ENCODE measurements around the gene KRT85. TPM values are rescaled to one million over a fixed set of nuclear protein-coding genes. Genes with fewer than 3 reads are reported as not detected.

Gene KRT85
- total RNA-seq, 1 donor from 2014 or later = not detected

DNA sequence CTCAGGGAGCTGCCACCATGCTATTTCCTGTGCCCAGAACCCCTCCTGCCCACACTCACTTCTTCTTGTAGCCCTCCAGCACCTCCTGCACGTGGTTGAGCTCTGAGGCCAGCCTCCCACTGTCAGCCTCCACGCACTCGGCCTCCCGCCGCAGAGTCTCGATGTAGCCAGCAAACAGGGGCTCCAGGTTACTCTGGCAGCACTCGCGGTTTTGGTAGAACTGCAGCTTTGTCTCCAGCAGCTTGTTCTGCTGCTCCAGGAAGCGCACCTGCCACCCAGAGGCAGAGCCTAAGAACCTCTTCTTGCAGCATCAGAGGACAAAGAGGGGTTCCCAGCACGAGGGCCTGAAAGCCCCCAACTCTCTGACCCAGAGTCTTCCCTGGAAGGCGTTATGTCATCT lies 48.2 kb downstream of the KRT85 start:
- Mint-ChIP-seq H3K4me1 (ENCODE audit: unreplicated experiment) (no peaks in the 10 kb centered on the region), H3K9me3 (ENCODE audit: unreplicated experiment) (no peaks in the 10 kb centered on the region), H3K27me3 (ENCODE audit: unreplicated experiment) (peaks cover 48% of the 10 kb centered on the region), H3K27ac (ENCODE audit: unreplicated experiment) (no peak overlapping the region), H3K4me3 (ENCODE audit: unreplicated experiment) (no peak overlapping the region), H3K36me3 (ENCODE audit: unreplicated experiment) (no peaks in the 10 kb centered on the region)
- TF ChIP-seq, protein P1, sequence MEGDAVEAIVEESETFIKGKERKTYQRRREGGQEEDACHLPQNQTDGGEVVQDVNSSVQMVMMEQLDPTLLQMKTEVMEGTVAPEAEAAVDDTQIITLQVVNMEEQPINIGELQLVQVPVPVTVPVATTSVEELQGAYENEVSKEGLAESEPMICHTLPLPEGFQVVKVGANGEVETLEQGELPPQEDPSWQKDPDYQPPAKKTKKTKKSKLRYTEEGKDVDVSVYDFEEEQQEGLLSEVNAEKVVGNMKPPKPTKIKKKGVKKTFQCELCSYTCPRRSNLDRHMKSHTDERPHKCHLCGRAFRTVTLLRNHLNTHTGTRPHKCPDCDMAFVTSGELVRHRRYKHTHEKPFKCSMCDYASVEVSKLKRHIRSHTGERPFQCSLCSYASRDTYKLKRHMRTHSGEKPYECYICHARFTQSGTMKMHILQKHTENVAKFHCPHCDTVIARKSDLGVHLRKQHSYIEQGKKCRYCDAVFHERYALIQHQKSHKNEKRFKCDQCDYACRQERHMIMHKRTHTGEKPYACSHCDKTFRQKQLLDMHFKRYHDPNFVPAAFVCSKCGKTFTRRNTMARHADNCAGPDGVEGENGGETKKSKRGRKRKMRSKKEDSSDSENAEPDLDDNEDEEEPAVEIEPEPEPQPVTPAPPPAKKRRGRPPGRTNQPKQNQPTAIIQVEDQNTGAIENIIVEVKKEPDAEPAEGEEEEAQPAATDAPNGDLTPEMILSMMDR (IDR thresholded peaks at IDR 0.05) = peak; percentile 26
- DNase-seq (ENCODE audit: extremely low spot score, unreplicated experiment) = no peak

GRCh38 chr12:52318241-52318990 lies 48.9 kb downstream of the KRT85 start:
- TF ChIP-seq, protein P1 (IDR thresholded peaks at IDR 0.05) = no peak
- no peaks in the 10 kb centered on the region for H3K9me3 Mint-ChIP-seq (ENCODE audit: unreplicated experiment)
- H3K27ac Mint-ChIP-seq (ENCODE audit: unreplicated experiment) = no peak overlapping the region
- peaks cover 50% of the 10 kb centered on the region for H3K27me3 Mint-ChIP-seq (ENCODE audit: unreplicated experiment)
- H3K4me3 Mint-ChIP-seq (ENCODE audit: unreplicated experiment) = no peak overlapping the region
- H3K36me3 Mint-ChIP-seq (ENCODE audit: unreplicated experiment) = no peaks in the 10 kb centered on the region
- no peak for DNase-seq (ENCODE audit: extremely low spot score, unreplicated experiment)
- no peaks in the 10 kb centered on the region for H3K4me1 Mint-ChIP-seq (ENCODE audit: unreplicated experiment)

DNA sequence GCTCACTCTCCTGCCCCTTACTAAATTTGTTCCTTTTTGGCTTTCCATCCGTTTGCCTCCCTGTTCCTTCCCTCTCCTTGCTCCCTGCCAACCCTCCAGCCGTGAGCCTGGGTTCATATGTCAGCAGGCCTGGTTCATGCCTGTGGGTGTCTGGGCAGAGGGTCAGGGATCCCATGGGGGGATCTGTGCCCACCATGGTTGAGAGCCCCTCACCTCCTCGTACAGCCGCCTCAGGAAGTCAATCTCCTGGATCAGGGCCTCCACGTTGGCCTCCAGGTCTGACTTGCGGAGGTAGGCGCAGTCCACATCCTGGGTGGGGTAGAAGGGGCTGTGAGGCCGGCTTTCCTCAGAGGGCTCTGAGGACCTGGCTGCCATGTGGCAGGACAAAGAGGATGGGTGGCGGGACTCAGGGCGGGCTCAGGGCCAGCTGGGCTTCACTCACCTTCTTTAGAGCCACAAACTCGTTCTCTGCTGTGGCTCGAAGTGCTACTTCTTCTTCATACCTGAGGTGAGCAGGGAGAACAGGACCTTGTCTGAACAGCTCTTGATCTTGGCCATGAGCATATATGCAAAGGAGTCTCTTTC lies 49.7 kb downstream of the KRT85 start:
- no peak overlapping the region for H3K4me3 Mint-ChIP-seq (ENCODE audit: unreplicated experiment)
- H3K4me1 Mint-ChIP-seq (ENCODE audit: unreplicated experiment) = no peaks in the 10 kb centered on the region
- DNase-seq (ENCODE audit: extremely low spot score, unreplicated experiment) = no peak
- TF ChIP-seq, protein P1 (IDR thresholded peaks at IDR 0.05) = no peak
- H3K27me3 Mint-ChIP-seq (ENCODE audit: unreplicated experiment) = peaks cover 46% of the 10 kb centered on the region
- H3K9me3 Mint-ChIP-seq (ENCODE audit: unreplicated experiment) = no peaks in the 10 kb centered on the region
- H3K27ac Mint-ChIP-seq (ENCODE audit: unreplicated experiment) = no peak overlapping the region
- no peaks in the 10 kb centered on the region for H3K36me3 Mint-ChIP-seq (ENCODE audit: unreplicated experiment)

DNA sequence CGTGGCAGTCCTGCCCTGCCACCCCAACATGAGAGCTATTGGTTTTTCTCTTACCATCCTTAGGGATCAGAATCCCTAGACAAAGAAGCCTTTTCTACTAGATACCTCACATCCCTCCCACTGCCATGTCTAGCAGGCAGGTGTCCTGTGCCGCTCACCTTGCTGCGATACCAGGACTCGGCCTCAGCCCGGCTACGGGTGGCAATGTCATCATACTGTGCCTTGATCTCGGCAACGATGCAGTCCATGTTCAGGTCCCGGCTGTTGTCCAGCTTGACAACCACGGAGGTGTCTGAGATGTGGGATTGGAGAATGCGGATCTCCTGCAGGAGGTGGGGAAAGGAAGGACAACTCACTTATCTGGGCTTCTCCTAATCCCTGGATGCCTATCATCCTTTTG lies 50.6 kb downstream of the KRT85 start:
- TF ChIP-seq, protein P1 (IDR thresholded peaks at IDR 0.05) = no peak
- peaks cover 45% of the 10 kb centered on the region for H3K27me3 Mint-ChIP-seq (ENCODE audit: unreplicated experiment)
- no peak overlapping the region for H3K4me3 Mint-ChIP-seq (ENCODE audit: unreplicated experiment)
- no peak overlapping the region for H3K27ac Mint-ChIP-seq (ENCODE audit: unreplicated experiment)
- no peaks in the 10 kb centered on the region for H3K4me1 Mint-ChIP-seq (ENCODE audit: unreplicated experiment)
- DNase-seq (ENCODE audit: extremely low spot score, unreplicated experiment) = peak; percentile 69
- no peaks in the 10 kb centered on the region for H3K36me3 Mint-ChIP-seq (ENCODE audit: unreplicated experiment)
- no peaks in the 10 kb centered on the region for H3K9me3 Mint-ChIP-seq (ENCODE audit: unreplicated experiment)

DNA sequence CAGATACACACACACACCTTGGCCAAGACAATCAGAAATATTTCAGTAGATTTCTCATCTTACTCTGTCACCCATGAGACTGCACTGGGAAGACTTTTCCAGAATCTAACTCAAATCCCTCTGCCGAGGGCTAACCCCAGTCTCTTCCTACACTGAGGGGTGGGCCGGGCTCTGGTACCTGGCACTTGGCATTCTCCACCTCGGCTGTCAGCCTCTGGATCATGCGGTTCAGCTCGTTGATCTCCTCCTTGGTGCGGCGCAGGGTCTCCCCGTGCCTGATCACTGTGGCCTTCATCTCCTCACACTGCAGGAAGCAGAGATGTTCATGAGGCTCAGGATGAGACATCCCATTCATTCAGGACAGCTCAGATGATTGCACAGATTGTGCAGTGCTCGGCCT lies 51.0 kb downstream of the KRT85 start:
- Mint-ChIP-seq H3K27ac (ENCODE audit: unreplicated experiment) (no peak overlapping the region), H3K36me3 (ENCODE audit: unreplicated experiment) (no peaks in the 10 kb centered on the region), H3K4me1 (ENCODE audit: unreplicated experiment) (no peaks in the 10 kb centered on the region), H3K9me3 (ENCODE audit: unreplicated experiment) (no peaks in the 10 kb centered on the region), H3K4me3 (ENCODE audit: unreplicated experiment) (no peak overlapping the region), H3K27me3 (ENCODE audit: unreplicated experiment) (peaks cover 45% of the 10 kb centered on the region)
- TF ChIP-seq, protein P1 (IDR thresholded peaks at IDR 0.05) = no peak
- peak; percentile 57 for DNase-seq (ENCODE audit: extremely low spot score, unreplicated experiment)
